Mesenchymal stem cell (in vitro differentiated cells and primary cell): ENCODE results near the gene SERPINF2.

Source experiments
- DNase-seq: peaks from one replicate; pipeline ENCODE4 v3.0.0-alpha.2; 2013
- H2AFZ ChIP-seq: one replicate; pipeline ENCODE4 v1.6.1; 2013; ENCODE audit warnings: low read depth, mild to moderate bottlenecking, control low read depth, inconsistent platforms, low read length, moderate library complexity
- H2AK5ac ChIP-seq: 2 replicates; pipeline ENCODE4 v1.6.1; 2013; ENCODE audit warnings: low read length, moderate library complexity, mild to moderate bottlenecking, inconsistent platforms; ENCODE audit not compliant: severe bottlenecking
- H2BK120ac ChIP-seq: one replicate; pipeline ENCODE4 v1.6.1; 2013; ENCODE audit warnings: low read depth, mild to moderate bottlenecking, inconsistent platforms, low read length, moderate library complexity
- H2BK12ac ChIP-seq, 2 experiments: one replicate each; pipeline ENCODE4 v1.6.1; 2013; ENCODE audit warnings: inconsistent platforms in 2 of 2, low read length in 2 of 2, mild to moderate bottlenecking in 2 of 2, moderate library complexity in 2 of 2, control low read depth in 1 of 2
- H2BK15ac ChIP-seq: one replicate; pipeline ENCODE4 v1.6.1; 2013; ENCODE audit warnings: mild to moderate bottlenecking, low read depth, inconsistent platforms; ENCODE audit not compliant: poor library complexity, severe bottlenecking
- H2BK5ac ChIP-seq: 2 replicates; pipeline ENCODE4 v1.6.1; 2013; ENCODE audit warnings: low read depth, mild to moderate bottlenecking, low read length, control low read depth, inconsistent platforms; ENCODE audit not compliant: poor library complexity, severe bottlenecking
- H3K14ac ChIP-seq, 2 experiments: one replicate each; pipeline ENCODE4 v1.6.1; 2013; ENCODE audit warnings: inconsistent platforms in 2 of 2, low read length in 2 of 2, control low read depth in 1 of 2, mild to moderate bottlenecking in 1 of 2, moderate library complexity in 1 of 2
- H3K18ac ChIP-seq, 2 experiments: one replicate each; pipeline ENCODE4 v1.6.1; 2013; ENCODE audit warnings: inconsistent platforms in 2 of 2, low read length in 2 of 2, control low read depth in 1 of 2, low read depth in 1 of 2, mild to moderate bottlenecking in 1 of 2
- H3K23ac ChIP-seq, 2 experiments: one replicate each; pipeline ENCODE4 v1.6.1; 2013; ENCODE audit warnings: inconsistent platforms in 2 of 2, low read length in 2 of 2, mild to moderate bottlenecking in 2 of 2, moderate library complexity in 2 of 2, control low read depth in 1 of 2
- H3K27ac ChIP-seq: 2 replicates; pipeline ENCODE4 v1.5.1; 2013; ENCODE audit warnings: mild to moderate bottlenecking, moderate library complexity, low read length, control low read depth, inconsistent platforms; ENCODE audit not compliant: poor library complexity, severe bottlenecking
- H3K27me3 ChIP-seq, 2 experiments: 2 replicates each; pipeline versions ENCODE4 v1.6.1 to v1.7.0; 2013; ENCODE audit warnings: low read length in 2 of 2, mild to moderate bottlenecking in 2 of 2, moderate library complexity in 2 of 2, control low read depth in 1 of 2, inconsistent platforms in 1 of 2; ENCODE audit not compliant: control insufficient read depth in 1 of 2, insufficient read depth in 1 of 2
- H3K36me3 ChIP-seq, 2 experiments: 2 replicates each; pipeline versions ENCODE4 v1.6.1 to v1.7.0; 2013; ENCODE audit warnings: low read length in 2 of 2, control low read depth in 1 of 2, inconsistent platforms in 1 of 2, low read depth in 1 of 2, mild to moderate bottlenecking in 1 of 2; ENCODE audit not compliant: insufficient read depth in 2 of 2, control insufficient read depth in 1 of 2
- H3K4ac ChIP-seq, 2 experiments: one replicate each; pipeline ENCODE4 v1.6.1; 2013; ENCODE audit warnings: inconsistent platforms in 2 of 2, low read length in 2 of 2, mild to moderate bottlenecking in 2 of 2, moderate library complexity in 2 of 2, control low read depth in 1 of 2, low read depth in 1 of 2
- H3K4me1 ChIP-seq: 2 replicates; pipeline ENCODE4 v1.6.1; 2013; ENCODE audit warnings: low read depth, low read length, control low read depth; ENCODE audit not compliant: control insufficient read depth, insufficient read depth
- H3K4me2 ChIP-seq: 2 replicates; pipeline ENCODE4 v1.6.1; 2013; ENCODE audit warnings: low read length, mild to moderate bottlenecking, inconsistent platforms; ENCODE audit not compliant: poor library complexity, severe bottlenecking
- H3K4me3 ChIP-seq, 2 experiments: 2 replicates each; pipeline versions ENCODE4 v1.5.1 to v1.7.0; 2013; ENCODE audit warnings: low read length in 2 of 2, mild to moderate bottlenecking in 2 of 2, control low read depth in 1 of 2, low read depth in 1 of 2; ENCODE audit not compliant: insufficient read depth in 1 of 2
- H3K79me1 ChIP-seq: replicated peaks from 2 replicates; pipeline ENCODE4 v1.6.1; 2013; ENCODE audit warnings: mild to moderate bottlenecking, control low read depth, low read length, inconsistent platforms; ENCODE audit not compliant: poor library complexity, severe bottlenecking
- H3K9ac ChIP-seq: 2 replicates; pipeline ENCODE4 v1.7.0; 2013; ENCODE audit warnings: mild to moderate bottlenecking, low read length, moderate library complexity
- H3K9me3 ChIP-seq: 2 replicates; pipeline ENCODE4 v1.7.0; 2013; ENCODE audit warnings: mild to moderate bottlenecking, low read length; ENCODE audit not compliant: control insufficient read depth
- H4K8ac ChIP-seq: one replicate; pipeline ENCODE4 v1.6.1; 2013; ENCODE audit warnings: inconsistent platforms, mild to moderate bottlenecking, low read length, moderate library complexity
- H4K91ac ChIP-seq: one replicate; pipeline ENCODE4 v1.6.1; 2013; ENCODE audit warnings: mild to moderate bottlenecking, low read length, inconsistent platforms
- WGBS: methylation state at CpG from one replicate; pipeline ENCODE4 v1.1.7; 2013; ENCODE audit warnings: mixed read lengths; 5-methylcytosine and 5-hydroxymethylcytosine counted together

The SERPINF2 gene

GRCh38 chr17:1735834-1736347 lies 6.8 kb upstream of the SERPINF2 start:
- peak overlapping the region in 1 of 2 experiments; percentile 9 for H3K4ac ChIP-seq
- H3K9ac ChIP-seq, result no peak overlapping the region
- peaks cover 33% of the 10 kb centered on the region for H3K4me1 ChIP-seq
- H3K18ac ChIP-seq, result peak overlapping the region; percentile 65 to 67
- H3K9me3 ChIP-seq, result no peaks in the 10 kb centered on the region
- H3K14ac ChIP-seq, result no peak overlapping the region
- no peak overlapping the region for H2BK120ac ChIP-seq
- no peaks in the 10 kb centered on the region for H3K27me3 ChIP-seq
- DNase-seq, result no peak
- peak overlapping the region; percentile 33 for H4K8ac ChIP-seq
- H3K23ac ChIP-seq, result no peak overlapping the region
- H2AK5ac ChIP-seq, result peak overlapping the region; percentile 29
- no peak overlapping the region for H3K4me2 ChIP-seq
- H3K36me3 ChIP-seq, result peaks cover 37 to 62% of the 10 kb centered on the region in 2 experiments
- WGBS, result 92% methylated on average over 17 of the region's 17 CpGs
- H2BK15ac ChIP-seq, result no peak overlapping the region
- H3K27ac ChIP-seq, result no peak overlapping the region
- peaks cover 9% of the 10 kb centered on the region for H3K79me1 ChIP-seq
- no peak overlapping the region for H2AFZ ChIP-seq
- H3K4me3 ChIP-seq, result peak overlapping the region in 1 of 2 experiments; percentile 41
- H4K91ac ChIP-seq, result peak overlapping the region; percentile 58
- peak overlapping the region in 1 of 2 experiments; percentile 61 for H2BK12ac ChIP-seq
- no peak overlapping the region for H2BK5ac ChIP-seq

DNA sequence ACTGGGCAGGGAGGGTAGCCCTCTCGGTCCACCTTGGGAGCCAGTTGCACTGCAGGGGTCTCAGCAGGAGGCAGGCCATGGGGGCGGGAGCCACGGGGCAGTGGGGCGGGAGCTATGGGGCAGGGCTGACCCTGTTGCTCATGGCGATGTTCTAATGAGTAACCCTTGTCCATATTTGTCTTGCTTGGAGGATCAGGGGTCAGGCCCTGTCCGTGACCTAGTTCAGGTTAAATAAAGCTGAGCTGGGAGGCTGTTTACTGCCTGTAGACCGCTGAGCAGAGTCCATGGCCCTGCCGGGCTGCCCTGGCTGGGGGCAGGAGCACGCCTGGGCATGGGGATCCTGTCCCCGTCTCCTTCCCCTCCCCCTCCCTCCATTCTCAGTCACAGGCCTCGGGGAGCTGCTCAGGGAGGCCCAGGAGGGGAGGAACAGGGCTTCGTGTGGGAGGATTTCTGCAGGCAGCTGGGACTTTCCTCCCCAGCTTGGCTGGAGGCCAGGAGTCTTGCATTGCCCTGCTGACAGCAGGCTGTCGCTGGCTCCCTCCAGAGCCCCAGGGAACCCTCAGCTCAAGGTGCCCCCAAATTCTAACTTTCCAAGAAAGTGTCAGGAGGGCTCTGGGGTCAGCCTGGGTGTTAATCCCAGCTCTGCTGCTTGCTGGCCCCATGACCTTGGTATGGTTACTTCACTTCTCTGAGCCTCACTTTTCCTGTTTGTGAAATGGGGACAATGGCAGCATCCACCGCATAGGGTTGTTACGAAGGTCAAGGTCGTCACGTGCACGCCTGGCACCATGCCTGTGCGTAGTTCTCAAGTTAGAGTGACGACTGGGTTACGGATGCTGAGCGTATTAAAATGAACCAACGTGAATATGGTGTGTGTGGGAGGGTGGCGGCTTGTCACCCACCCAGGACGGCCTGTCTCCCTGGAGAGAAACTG lies 6.1 kb upstream of the SERPINF2 start:
- H3K79me1 ChIP-seq, result peaks cover 9% of the 10 kb centered on the region
- H2BK5ac ChIP-seq, result no peak overlapping the region
- peak overlapping the region; percentile 65 to 76 for H3K18ac ChIP-seq
- peak overlapping the region; percentile 33 for H4K8ac ChIP-seq
- no peaks in the 10 kb centered on the region for H3K27me3 ChIP-seq
- no peak overlapping the region for H3K27ac ChIP-seq
- WGBS, result 71% methylated on average over 21 of the region's 25 CpGs
- peak overlapping the region; percentile 43 to 67 for H2BK12ac ChIP-seq
- no peaks in the 10 kb centered on the region for H3K9me3 ChIP-seq
- H3K23ac ChIP-seq, result no peak overlapping the region
- no peak overlapping the region for H2BK15ac ChIP-seq
- H3K4me2 ChIP-seq, result peak overlapping the region; percentile 38
- H3K14ac ChIP-seq, result peak overlapping the region in 1 of 2 experiments; percentile 68
- H4K91ac ChIP-seq, result peak overlapping the region; percentile 58
- DNase-seq, result peak; percentile 89
- peaks cover 29% of the 10 kb centered on the region for H3K4me1 ChIP-seq
- peak overlapping the region in 1 of 2 experiments; percentile 41 for H3K4me3 ChIP-seq
- no peak overlapping the region for H2AFZ ChIP-seq
- peak overlapping the region; percentile 62 for H3K9ac ChIP-seq
- H3K36me3 ChIP-seq, result peaks cover 37 to 58% of the 10 kb centered on the region in 2 experiments
- H3K4ac ChIP-seq, result peak overlapping the region; percentile 39 to 75
- peak overlapping the region; percentile 38 for H2AK5ac ChIP-seq
- peak overlapping the region; percentile 11 for H2BK120ac ChIP-seq

DNA sequence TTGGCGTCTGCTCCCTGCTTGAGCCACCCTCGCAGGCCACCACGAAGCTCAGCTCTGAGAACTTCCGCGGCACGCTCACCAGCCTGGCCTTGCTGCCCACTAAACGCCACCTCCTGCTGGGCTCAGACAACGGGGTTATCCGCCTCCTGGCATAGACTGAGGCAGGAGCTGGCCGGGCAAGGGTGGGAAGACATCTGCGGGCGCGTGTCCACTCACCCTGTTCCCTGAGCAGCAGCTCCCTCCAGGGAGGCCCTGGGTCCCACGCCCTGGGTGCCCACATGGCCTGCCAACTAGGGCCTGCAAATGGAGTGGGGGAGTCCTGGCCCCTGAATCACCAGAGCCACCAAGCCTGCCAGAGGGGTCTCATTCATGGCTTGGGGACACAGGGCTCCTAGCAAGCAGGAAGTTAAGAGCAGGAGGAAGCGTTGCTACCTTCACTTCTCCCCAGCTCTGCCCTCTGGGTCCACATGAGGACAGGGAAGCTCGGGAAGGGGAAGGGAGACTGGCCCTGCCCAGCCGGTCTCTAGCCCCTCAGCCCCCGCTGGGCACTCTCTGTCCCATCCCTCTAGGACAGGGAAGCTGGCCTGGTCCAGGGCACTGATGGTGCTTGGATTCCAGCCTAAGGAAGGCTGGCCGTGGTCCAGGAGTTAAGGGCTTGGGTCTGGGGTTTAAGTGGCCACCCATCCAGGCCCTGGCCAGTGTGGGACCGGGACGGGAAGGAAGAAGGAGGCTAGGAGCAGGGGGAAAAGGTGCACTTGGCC lies 5.0 kb upstream of the SERPINF2 start:
- Histone ChIP-seq H3K9me3 (no peaks in the 10 kb centered on the region), H3K4me1 (peaks cover 35% of the 10 kb centered on the region), H3K14ac (peak overlapping the region in 1 of 2 experiments; percentile 68), H2BK15ac (peak overlapping the region; percentile 6), H3K23ac (no peak overlapping the region), H4K8ac (no peak overlapping the region), H2BK5ac (no peak overlapping the region), H2BK12ac (peak overlapping the region in 1 of 2 experiments; percentile 66), H3K27ac (no peak overlapping the region), H3K79me1 (peaks cover 5% of the 10 kb centered on the region), H3K18ac (peak overlapping the region in 1 of 2 experiments; percentile 76), H4K91ac (peak overlapping the region; percentile 54), H3K36me3 (peaks cover 31 to 52% of the 10 kb centered on the region in 2 experiments), H2AK5ac (peak overlapping the region; percentile 50), H3K9ac (no peak overlapping the region), H3K27me3 (peaks cover 0 to 5% of the 10 kb centered on the region in 2 experiments), H3K4me3 (no peak overlapping the region), H3K4ac (no peak overlapping the region), H2AFZ (no peak overlapping the region), H3K4me2 (no peak overlapping the region), H2BK120ac (no peak overlapping the region)
- no peak for DNase-seq
- 96% methylated on average over 21 of the region's 21 CpGs for WGBS
